Gastrocnemius medialis (tissue), 4 donors: Measurements from ENCODE around the gene CCDC197. TPM values are rescaled to one million over a fixed set of nuclear protein-coding genes. Genes with fewer than 3 reads are reported as not detected.

Source experiments
- ATAC-seq, 2 donors: fragments of 150-250 bp; one replicate each; pipeline ENCODE4 v1.9.1; 2016
- DNase-seq, 2 donors: peaks; one replicate each; pipeline ENCODE4 v3.0.0-alpha.2; 2019
- H3K27ac ChIP-seq, 4 donors: fragments of 200-600 bp; sonication (generic); 1 replicate in 1 of 4; 2 replicates in 3 of 4; pipeline ENCODE4 v1.5.1; 2016 to 2018; ENCODE audit warnings: mild to moderate bottlenecking in 2 of 4, moderate library complexity in 1 of 4
- H3K27me3 ChIP-seq, 3 donors: fragments of 200-600 bp; sonication (generic) in 2 of 3; 1 replicate in 1 of 3; 2 replicates in 2 of 3; pipeline versions ENCODE4 v1.5.1 to v1.6.0; 2016 to 2019; ENCODE audit warnings: mild to moderate bottlenecking in 1 of 3, moderate library complexity in 1 of 3
- H3K36me3 ChIP-seq, 2 donors: fragments of 200-600 bp; sonication (generic) in 1 of 2; one replicate each; pipeline ENCODE4 v1.5.1; 2017 to 2018
- H3K4me1 ChIP-seq, 2 donors: fragments of 200-600 bp; sonication (generic) in 1 of 2; one replicate each; pipeline ENCODE4 v1.5.1; 2016 to 2017; ENCODE audit warnings: mild to moderate bottlenecking in 2 of 2
- H3K4me3 ChIP-seq, 4 donors: fragments of 200-600 bp; sonication (generic) in 3 of 4; 1 replicate in 1 of 4; 2 replicates in 3 of 4; pipeline ENCODE4 v1.5.1; 2016 to 2019; ENCODE audit warnings: mild to moderate bottlenecking in 2 of 4
- H3K9me3 ChIP-seq, 3 donors: fragments of 200-600 bp; sonication (generic) in 2 of 3; 1 replicate in 1 of 3; 2 replicates in 2 of 3; pipeline ENCODE4 v1.5.1; 2016 to 2019
- POLR2A ChIP-seq, 2 donors: fragments of 450-650 bp; IDR thresholded peaks; one replicate each; pipeline ENCODE4 v1.6.1; 2017; ENCODE audit warnings: antibody characterized with exemption in 2 of 2, mild to moderate bottlenecking in 2 of 2, moderate library complexity in 2 of 2
- in situ Hi-C, 4 donors: fragments of 200-750 bp; cut with MboI; loops; one replicate each; pipeline versions ENCODE4 v1.15.0 to v1.8.0; 2017; ENCODE audit warnings: low sequenced_read_pairs in 4 of 4
- intact Hi-C: fragments of 100-400 bp; cut with DNase I; formaldehyde crosslinking; loops from one replicate; pipeline ENCODE4 v1.15.1; 2023; ENCODE audit warnings: low total_unique reads
- total RNA-seq, 4 donors: library from RNA; depleted of rRNA; stranded (reverse); fragments of >200 nt; gene quantifications; one replicate each; pipeline versions ENCODE4 v1.1.0 to v1.2.3, GENCODE V29; 2016
- TF ChIP-seq, protein P1 (sequence below), 5 experiments: fragments of 450-650 bp in 3 of 5; fragments of 200-600 bp in 2 of 5; sonication (generic) in 2 of 5; IDR thresholded peaks in 4 of 5; conservative IDR thresholded peaks in 1 of 5; 1 replicate in 4 of 5; 2 replicates in 1 of 5; pipeline ENCODE4 v1.5.1; 2016 to 2019; ENCODE audit warnings: antibody characterized with exemption in 5 of 5, mild to moderate bottlenecking in 3 of 5, moderate library complexity in 3 of 5

CCDC197 gene
- total RNA-seq, 4 donors from 2014 or later: 0.56 to 0.61 TPM; not detected in 2

DNA sequence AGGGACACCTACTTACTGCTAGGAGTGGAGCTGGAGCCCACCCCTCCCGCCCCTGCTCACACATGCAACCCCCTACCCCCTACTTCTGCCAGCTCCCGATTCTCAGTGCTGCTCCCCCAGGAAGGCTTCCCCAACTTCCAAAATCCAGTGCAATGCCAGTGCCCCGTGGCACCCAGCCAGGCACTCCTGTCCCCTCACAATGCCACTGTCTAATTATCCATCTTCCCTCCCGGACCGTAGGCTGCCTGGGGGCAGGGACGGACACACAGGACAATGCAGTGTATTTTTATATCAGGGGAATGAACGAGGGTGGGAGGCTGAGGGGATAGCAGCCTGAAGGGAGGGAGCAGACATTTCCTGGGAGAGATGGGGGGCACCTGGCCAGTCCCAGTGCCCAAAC, 41.4 kb downstream of the CCDC197 start:
- in situ Hi-C loops (loop anchor here (5.0 kb wide), 1 partner anchor 99 kb away; no protein-coding TSS in a partner anchor), intact Hi-C loops (no loop called here)
- H3K4me3 ChIP-seq: no peak overlapping the region
- no peaks in the 10 kb centered on the region for H3K9me3 ChIP-seq
- TF ChIP-seq, protein P1, sequence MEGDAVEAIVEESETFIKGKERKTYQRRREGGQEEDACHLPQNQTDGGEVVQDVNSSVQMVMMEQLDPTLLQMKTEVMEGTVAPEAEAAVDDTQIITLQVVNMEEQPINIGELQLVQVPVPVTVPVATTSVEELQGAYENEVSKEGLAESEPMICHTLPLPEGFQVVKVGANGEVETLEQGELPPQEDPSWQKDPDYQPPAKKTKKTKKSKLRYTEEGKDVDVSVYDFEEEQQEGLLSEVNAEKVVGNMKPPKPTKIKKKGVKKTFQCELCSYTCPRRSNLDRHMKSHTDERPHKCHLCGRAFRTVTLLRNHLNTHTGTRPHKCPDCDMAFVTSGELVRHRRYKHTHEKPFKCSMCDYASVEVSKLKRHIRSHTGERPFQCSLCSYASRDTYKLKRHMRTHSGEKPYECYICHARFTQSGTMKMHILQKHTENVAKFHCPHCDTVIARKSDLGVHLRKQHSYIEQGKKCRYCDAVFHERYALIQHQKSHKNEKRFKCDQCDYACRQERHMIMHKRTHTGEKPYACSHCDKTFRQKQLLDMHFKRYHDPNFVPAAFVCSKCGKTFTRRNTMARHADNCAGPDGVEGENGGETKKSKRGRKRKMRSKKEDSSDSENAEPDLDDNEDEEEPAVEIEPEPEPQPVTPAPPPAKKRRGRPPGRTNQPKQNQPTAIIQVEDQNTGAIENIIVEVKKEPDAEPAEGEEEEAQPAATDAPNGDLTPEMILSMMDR (IDR thresholded peaks at IDR 0.05 in 4 of 5, conservative IDR thresholded peaks at IDR 0.05 in 1 of 5): no peak
- TF ChIP-seq POLR2A (IDR thresholded peaks at IDR 0.05): no peak
- no peak for ATAC-seq
- H3K27me3 ChIP-seq: no peaks in the 10 kb centered on the region
- H3K4me1 ChIP-seq: peaks cover 0 to 4% of the 10 kb centered on the region in 2 donors
- no peak overlapping the region for H3K27ac ChIP-seq
- no peak for DNase-seq
- no peaks in the 10 kb centered on the region for H3K36me3 ChIP-seq

DNA sequence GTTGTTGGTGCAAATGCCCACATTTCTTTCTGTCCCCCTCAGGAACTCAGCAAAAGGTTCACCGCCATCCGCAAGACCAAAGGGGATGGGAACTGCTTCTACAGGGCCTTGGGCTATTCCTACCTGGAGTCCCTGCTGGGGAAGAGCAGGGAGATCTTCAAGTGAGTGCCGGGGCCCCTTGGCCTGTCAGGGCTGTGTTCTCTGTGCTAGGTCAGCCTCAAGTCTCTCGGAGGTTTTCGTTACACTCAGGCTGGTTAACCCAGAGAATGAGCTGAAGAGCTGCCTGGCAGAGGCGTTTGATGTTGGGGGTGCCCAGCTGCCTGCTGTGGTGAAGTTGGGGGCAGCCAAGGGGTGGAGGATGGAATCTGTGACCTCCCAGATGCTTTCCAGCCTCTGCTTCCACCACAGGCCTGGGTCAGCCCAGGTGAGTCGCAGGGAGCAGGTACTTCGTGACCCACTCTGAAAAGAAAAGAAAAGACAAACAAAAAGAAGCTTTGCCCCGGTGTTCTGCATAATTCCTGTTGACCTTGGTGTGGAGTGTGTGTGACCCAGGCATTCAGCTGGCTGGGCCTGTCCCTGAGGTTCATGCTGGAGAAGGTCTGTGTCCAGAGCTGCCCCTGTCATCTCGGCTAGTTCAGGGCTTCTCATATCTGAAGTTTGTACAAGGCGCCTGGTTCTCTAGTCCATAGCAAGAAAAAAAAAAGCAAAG, 42.0 kb downstream of the CCDC197 start:
- Histone ChIP-seq H3K27ac (no peak overlapping the region), H3K36me3 (no peaks in the 10 kb centered on the region), H3K9me3 (no peaks in the 10 kb centered on the region), H3K4me1 (peaks cover 0 to 4% of the 10 kb centered on the region in 2 donors), H3K4me3 (no peak overlapping the region), H3K27me3 (no peaks in the 10 kb centered on the region)
- TF ChIP-seq, protein P1 (IDR thresholded peaks at IDR 0.05 in 4 of 5, conservative IDR thresholded peaks at IDR 0.05 in 1 of 5): no peak
- intact Hi-C loops (no loop called here), in situ Hi-C loops (loop anchor here (5.0 kb wide), 1 partner anchor 98 kb away; no protein-coding TSS in a partner anchor)
- no peak for ATAC-seq
- no peak for DNase-seq

DNA sequence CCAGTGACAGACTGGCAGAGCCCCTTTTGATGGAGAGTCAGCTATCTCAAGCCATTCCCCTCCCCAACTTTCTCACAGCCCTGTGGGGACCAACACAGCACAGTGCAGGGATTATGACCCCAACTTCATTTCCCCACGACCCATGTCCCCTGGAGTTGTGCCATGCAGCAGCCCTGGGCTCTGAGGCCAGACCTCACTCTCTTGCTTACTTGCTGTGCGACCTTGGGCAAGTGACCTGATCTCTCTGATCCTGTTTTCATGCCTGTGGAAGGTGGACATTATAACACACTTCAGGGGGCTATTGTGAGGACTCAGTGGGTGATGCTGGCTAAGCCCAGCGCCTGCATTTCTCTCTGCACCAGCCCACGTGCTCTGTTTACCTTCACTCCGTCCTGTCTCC, 43.1 kb downstream of the CCDC197 start:
- H3K4me1 ChIP-seq: peaks cover 0 to 4% of the 10 kb centered on the region in 2 donors
- no peaks in the 10 kb centered on the region for H3K9me3 ChIP-seq
- H3K36me3 ChIP-seq: no peaks in the 10 kb centered on the region
- no peak overlapping the region for H3K4me3 ChIP-seq
- no peak for TF ChIP-seq POLR2A (IDR thresholded peaks at IDR 0.05)
- TF ChIP-seq, protein P1 (IDR thresholded peaks at IDR 0.05 in 4 of 5, conservative IDR thresholded peaks at IDR 0.05 in 1 of 5): no peak
- intact Hi-C loops (no loop called here), in situ Hi-C loops (no loop called here)
- ATAC-seq (no peak), DNase-seq (no peak)
- no peaks in the 10 kb centered on the region for H3K27me3 ChIP-seq
- no peak overlapping the region for H3K27ac ChIP-seq

DNA sequence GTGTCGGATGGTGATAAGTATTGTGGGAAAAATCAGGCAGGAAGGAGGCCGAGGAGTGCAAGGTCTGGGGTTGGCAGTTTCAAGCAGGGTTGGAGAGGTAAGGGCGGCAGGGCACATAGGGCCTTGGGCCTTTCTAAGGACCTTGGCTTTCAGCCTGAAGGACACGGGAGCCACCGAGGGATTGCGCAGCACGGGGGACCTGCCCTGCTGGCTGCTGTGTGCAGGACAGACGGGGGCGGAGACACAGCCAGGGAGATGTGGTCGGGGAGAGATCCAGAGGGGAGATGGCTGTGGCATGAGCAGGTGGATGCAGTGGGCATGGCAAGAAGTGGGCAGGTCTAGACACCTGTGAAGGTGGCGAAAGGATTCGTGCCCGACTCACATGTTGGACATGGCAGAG, 43.7 kb downstream of the CCDC197 start:
- Histone ChIP-seq H3K4me1 (peaks cover 0 to 4% of the 10 kb centered on the region in 2 donors), H3K27me3 (no peaks in the 10 kb centered on the region), H3K9me3 (no peaks in the 10 kb centered on the region), H3K4me3 (no peak overlapping the region), H3K27ac (no peak overlapping the region), H3K36me3 (no peaks in the 10 kb centered on the region)
- no peak for DNase-seq
- intact Hi-C loops (no loop called here), in situ Hi-C loops (no loop called here)
- ATAC-seq: no peak
- TF ChIP-seq POLR2A (IDR thresholded peaks at IDR 0.05): no peak
- TF ChIP-seq, protein P1 (IDR thresholded peaks at IDR 0.05 in 4 of 5, conservative IDR thresholded peaks at IDR 0.05 in 1 of 5): no peak
